DND-41 (cell line): ENCODE measurements around the gene MACO1.

Experiments
- EZH2 ChIP-seq: IDR thresholded peaks from 3 replicates; pipeline ENCODE4 v1.6.1; 2012; ENCODE audit warnings: borderline replicate concordance, low read depth, mild to moderate bottlenecking, moderate library complexity, low read length, inconsistent platforms; ENCODE audit not compliant: severe bottlenecking
- TF ChIP-seq, protein P1 (sequence below): IDR thresholded peaks from 2 replicates; pipeline ENCODE4 v1.5.1; 2012; ENCODE audit warnings: borderline replicate concordance, low read length, moderate library complexity, mild to moderate bottlenecking; ENCODE audit not compliant: poor library complexity, severe bottlenecking; ENCODE audit errors: extremely low read depth

DNA sequence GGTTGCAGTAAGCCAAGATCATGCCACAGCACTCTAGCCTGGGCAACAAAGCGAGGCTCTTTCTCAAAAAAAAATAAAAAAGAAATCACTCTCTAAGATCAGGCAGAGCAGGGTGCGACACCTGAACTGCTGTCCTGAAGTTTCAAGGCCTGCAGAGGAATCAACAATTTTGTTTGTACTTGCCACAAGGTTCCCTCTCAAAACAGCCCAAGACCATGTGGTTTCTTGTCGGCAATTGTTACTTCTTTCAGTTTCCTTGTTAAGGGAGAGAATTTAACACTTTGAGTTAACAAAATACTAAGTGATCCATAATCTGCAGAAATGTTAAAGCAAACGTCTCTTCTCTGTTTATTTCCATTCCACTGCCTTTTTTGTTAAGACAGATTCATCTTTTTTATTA lies 36.5 kb downstream of the MACO1 start:
- TF ChIP-seq, protein P1, sequence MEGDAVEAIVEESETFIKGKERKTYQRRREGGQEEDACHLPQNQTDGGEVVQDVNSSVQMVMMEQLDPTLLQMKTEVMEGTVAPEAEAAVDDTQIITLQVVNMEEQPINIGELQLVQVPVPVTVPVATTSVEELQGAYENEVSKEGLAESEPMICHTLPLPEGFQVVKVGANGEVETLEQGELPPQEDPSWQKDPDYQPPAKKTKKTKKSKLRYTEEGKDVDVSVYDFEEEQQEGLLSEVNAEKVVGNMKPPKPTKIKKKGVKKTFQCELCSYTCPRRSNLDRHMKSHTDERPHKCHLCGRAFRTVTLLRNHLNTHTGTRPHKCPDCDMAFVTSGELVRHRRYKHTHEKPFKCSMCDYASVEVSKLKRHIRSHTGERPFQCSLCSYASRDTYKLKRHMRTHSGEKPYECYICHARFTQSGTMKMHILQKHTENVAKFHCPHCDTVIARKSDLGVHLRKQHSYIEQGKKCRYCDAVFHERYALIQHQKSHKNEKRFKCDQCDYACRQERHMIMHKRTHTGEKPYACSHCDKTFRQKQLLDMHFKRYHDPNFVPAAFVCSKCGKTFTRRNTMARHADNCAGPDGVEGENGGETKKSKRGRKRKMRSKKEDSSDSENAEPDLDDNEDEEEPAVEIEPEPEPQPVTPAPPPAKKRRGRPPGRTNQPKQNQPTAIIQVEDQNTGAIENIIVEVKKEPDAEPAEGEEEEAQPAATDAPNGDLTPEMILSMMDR, result no peak
- TF ChIP-seq EZH2, result no peak
